Esophagus muscularis mucosa (tissue), 4 donors: ENCODE results near the gene DIS3L.

Experiments used
- EP300 ChIP-seq: sonication (generic); formaldehyde crosslinking; IDR thresholded peaks from one replicate; pipeline ENCODE4 v1.6.1; 2017; ENCODE audit warnings: antibody characterized with exemption
- POLR2A ChIP-seq: fragments of 450-650 bp; IDR thresholded peaks from one replicate; pipeline ENCODE4 v1.6.1; 2017; ENCODE audit warnings: antibody characterized with exemption, moderate library complexity, mild to moderate bottlenecking, low read depth
- POLR2AphosphoS5 ChIP-seq, 2 donors: sonication (generic); formaldehyde crosslinking; IDR thresholded peaks; one replicate each; pipeline ENCODE4 v1.6.1; 2017; ENCODE audit warnings: antibody characterized with exemption in 2 of 2
- TF ChIP-seq, protein P1 (sequence below), 3 experiments: fragments of 200-600 bp in 2 of 3; fragments of 450-650 bp in 1 of 3; sonication (generic) in 2 of 3; IDR thresholded peaks; one replicate each; pipeline ENCODE4 v1.5.1; 2017 to 2019; ENCODE audit warnings: antibody characterized with exemption in 3 of 3, mild to moderate bottlenecking in 2 of 3, moderate library complexity in 1 of 3

DNA sequence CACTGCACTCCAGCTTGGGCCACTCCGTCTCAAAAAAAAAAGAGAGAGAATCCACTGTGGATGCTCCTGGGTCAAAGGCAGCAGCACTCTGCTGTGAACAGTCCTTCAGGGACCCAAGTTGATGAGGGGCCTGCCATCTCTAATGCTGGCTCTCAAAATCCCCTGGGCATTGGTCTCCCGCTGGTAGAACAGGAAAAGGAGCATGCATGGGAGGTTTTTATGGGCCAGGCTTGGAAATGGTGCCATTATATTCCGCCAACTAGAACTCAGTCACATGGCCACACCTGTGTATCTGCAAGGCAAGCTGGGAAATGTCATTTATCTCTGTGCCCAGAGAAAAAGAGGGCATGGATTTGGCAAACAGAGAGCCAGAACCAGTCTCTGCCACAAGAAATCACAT, 3.4 kb upstream of the DIS3L start:
- TF ChIP-seq EP300 (no peak), POLR2A (no peak), POLR2AphosphoS5 (IDR thresholded peaks at IDR 0.05) (no peak)
- TF ChIP-seq, protein P1, sequence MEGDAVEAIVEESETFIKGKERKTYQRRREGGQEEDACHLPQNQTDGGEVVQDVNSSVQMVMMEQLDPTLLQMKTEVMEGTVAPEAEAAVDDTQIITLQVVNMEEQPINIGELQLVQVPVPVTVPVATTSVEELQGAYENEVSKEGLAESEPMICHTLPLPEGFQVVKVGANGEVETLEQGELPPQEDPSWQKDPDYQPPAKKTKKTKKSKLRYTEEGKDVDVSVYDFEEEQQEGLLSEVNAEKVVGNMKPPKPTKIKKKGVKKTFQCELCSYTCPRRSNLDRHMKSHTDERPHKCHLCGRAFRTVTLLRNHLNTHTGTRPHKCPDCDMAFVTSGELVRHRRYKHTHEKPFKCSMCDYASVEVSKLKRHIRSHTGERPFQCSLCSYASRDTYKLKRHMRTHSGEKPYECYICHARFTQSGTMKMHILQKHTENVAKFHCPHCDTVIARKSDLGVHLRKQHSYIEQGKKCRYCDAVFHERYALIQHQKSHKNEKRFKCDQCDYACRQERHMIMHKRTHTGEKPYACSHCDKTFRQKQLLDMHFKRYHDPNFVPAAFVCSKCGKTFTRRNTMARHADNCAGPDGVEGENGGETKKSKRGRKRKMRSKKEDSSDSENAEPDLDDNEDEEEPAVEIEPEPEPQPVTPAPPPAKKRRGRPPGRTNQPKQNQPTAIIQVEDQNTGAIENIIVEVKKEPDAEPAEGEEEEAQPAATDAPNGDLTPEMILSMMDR (IDR thresholded peaks at IDR 0.05): no peak
